WTC11 (cell line): ENCODE data around the gene DNM3.

ENCODE experiments used
- CTCF ChIP-seq: fragments of 200-600 bp; IDR thresholded peaks from 2 replicates; pipeline ENCODE4 v1.8.0; 2022; ENCODE audit warnings: antibody characterized with exemption
- JAZF1 ChIP-seq: fragments of 250-450 bp; sonication (Bioruptor Pico); IDR thresholded peaks from 2 replicates; pipeline ENCODE4 v1.9.0; 2021; ENCODE audit warnings: moderate library complexity, mild to moderate bottlenecking, inconsistent platforms
- MAX ChIP-seq: sonication (generic); formaldehyde crosslinking; IDR thresholded peaks from 2 replicates; pipeline ENCODE4 v1.8.0; 2022; ENCODE audit warnings: mild to moderate bottlenecking, missing genetic modification reagents
- NFYB ChIP-seq: sonication (generic); formaldehyde crosslinking; conservative IDR thresholded peaks from 2 replicates; pipeline ENCODE4 v1.8.0; 2022; ENCODE audit warnings: low read depth, missing genetic modification reagents
- NR1H2 ChIP-seq: sonication (generic); formaldehyde crosslinking; IDR thresholded peaks from 2 replicates; pipeline ENCODE4 v1.9.0; 2021; ENCODE audit warnings: mild to moderate bottlenecking, moderate library complexity, missing genetic modification reagents
- RELA ChIP-seq: sonication (generic); formaldehyde crosslinking; IDR thresholded peaks from 2 replicates; pipeline ENCODE4 v1.8.1; 2022; ENCODE audit warnings: missing genetic modification reagents, mild to moderate bottlenecking, borderline replicate concordance
- SP1 ChIP-seq: sonication (generic); formaldehyde crosslinking; conservative IDR thresholded peaks from 2 replicates; pipeline ENCODE4 v1.8.1; 2022; ENCODE audit warnings: missing genetic modification reagents
- TP53 ChIP-seq: sonication (generic); formaldehyde crosslinking; IDR thresholded peaks from 2 replicates; pipeline ENCODE4 v1.8.1; 2023; ENCODE audit warnings: mild to moderate bottlenecking, missing genetic modification reagents
- USF1 ChIP-seq: sonication (generic); formaldehyde crosslinking; IDR thresholded peaks from 2 replicates; pipeline ENCODE4 v1.8.0; 2022; ENCODE audit warnings: mild to moderate bottlenecking, missing genetic modification reagents
- ZBTB43 ChIP-seq: sonication (generic); formaldehyde crosslinking; IDR thresholded peaks from 2 replicates; pipeline ENCODE4 v1.8.1; 2023; ENCODE audit warnings: mild to moderate bottlenecking, missing genetic modification reagents
- TF ChIP-seq, protein P1 (sequence below): sonication (generic); formaldehyde crosslinking; IDR thresholded peaks from 2 replicates; pipeline ENCODE4 v1.8.1; 2022; ENCODE audit warnings: low read depth, mild to moderate bottlenecking, moderate library complexity, missing genetic modification reagents, borderline replicate concordance
- TF ChIP-seq, protein P2 (sequence below): sonication (generic); formaldehyde crosslinking; IDR thresholded peaks from 2 replicates; pipeline ENCODE4 v1.8.1; 2023; ENCODE audit warnings: mild to moderate bottlenecking, missing genetic modification reagents, moderate library complexity
- TF ChIP-seq, protein P3 (sequence below): sonication (generic); formaldehyde crosslinking; IDR thresholded peaks from 2 replicates; pipeline ENCODE4 v1.8.0; 2022; ENCODE audit warnings: mild to moderate bottlenecking, missing genetic modification reagents

- TF ChIP-seq, protein P1, sequence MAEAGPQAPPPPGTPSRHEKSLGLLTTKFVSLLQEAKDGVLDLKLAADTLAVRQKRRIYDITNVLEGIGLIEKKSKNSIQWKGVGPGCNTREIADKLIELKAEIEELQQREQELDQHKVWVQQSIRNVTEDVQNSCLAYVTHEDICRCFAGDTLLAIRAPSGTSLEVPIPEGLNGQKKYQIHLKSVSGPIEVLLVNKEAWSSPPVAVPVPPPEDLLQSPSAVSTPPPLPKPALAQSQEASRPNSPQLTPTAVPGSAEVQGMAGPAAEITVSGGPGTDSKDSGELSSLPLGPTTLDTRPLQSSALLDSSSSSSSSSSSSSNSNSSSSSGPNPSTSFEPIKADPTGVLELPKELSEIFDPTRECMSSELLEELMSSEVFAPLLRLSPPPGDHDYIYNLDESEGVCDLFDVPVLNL (CRISPR knock-in tag) = no peak
- TF ChIP-seq CTCF (no peak), JAZF1 (CRISPR knock-in tag) (no peak), SP1 (CRISPR knock-in tag) (no peak), USF1 (no peak), RELA (no peak), ZBTB43 (CRISPR knock-in tag) (no peak), NFYB (CRISPR knock-in tag) (no peak), MAX (CRISPR knock-in tag) (no peak), TP53 (CRISPR knock-in tag) (no peak), NR1H2 (CRISPR knock-in tag) (no peak)
- TF ChIP-seq, protein P2, sequence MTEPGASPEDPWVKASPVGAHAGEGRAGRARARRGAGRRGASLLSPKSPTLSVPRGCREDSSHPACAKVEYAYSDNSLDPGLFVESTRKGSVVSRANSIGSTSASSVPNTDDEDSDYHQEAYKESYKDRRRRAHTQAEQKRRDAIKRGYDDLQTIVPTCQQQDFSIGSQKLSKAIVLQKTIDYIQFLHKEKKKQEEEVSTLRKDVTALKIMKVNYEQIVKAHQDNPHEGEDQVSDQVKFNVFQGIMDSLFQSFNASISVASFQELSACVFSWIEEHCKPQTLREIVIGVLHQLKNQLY (CRISPR knock-in tag) = no peak
- TF ChIP-seq, protein P3, sequence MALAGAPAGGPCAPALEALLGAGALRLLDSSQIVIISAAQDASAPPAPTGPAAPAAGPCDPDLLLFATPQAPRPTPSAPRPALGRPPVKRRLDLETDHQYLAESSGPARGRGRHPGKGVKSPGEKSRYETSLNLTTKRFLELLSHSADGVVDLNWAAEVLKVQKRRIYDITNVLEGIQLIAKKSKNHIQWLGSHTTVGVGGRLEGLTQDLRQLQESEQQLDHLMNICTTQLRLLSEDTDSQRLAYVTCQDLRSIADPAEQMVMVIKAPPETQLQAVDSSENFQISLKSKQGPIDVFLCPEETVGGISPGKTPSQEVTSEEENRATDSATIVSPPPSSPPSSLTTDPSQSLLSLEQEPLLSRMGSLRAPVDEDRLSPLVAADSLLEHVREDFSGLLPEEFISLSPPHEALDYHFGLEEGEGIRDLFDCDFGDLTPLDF = no peak
Observed at GRCh38 chr1:172201572-172201971, 360.3 kb downstream of the DNM3 start.
